Ovary (tissue), 3 donors: ENCODE data around the gene CEP164.

ENCODE experiments used
- EP300 ChIP-seq: sonication (generic); formaldehyde crosslinking; IDR thresholded peaks from one replicate; pipeline ENCODE4 v1.6.1; 2017; ENCODE audit warnings: antibody characterized with exemption
- POLR2A ChIP-seq: fragments of 450-650 bp; IDR thresholded peaks from one replicate; pipeline ENCODE4 v1.6.1; 2017; ENCODE audit warnings: antibody characterized with exemption, mild to moderate bottlenecking, moderate library complexity
- TF ChIP-seq, protein P1 (sequence below), 3 donors: fragments of 450-650 bp in 2 of 3; fragments of 200-600 bp in 1 of 3; IDR thresholded peaks; one replicate each; pipeline versions ENCODE4 v1.5.1 to v1.8.0; 2016 to 2022; ENCODE audit warnings: antibody characterized with exemption in 3 of 3, mild to moderate bottlenecking in 1 of 3
- donor health status: DM: no; HTN: no; CAD: no.

DNA sequence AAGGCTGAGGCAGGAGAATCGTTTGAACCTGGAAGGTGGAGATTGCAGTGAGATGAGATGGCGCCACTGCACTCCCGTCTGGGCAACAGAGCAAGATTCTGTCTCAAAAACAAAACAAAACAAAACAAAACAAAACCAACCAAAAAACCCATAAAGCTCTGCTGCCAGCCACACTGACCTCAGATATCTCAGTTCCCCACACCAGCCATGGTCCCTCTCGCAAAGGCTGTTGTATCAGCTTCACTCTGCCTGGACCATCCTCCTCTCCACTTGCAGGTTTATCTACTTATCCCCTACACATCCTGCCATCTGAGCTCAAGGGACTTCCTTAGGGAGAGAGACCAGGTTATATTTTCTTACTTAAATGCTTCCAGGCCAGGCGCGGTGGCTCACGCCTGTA is 25.4 kb upstream of the CEP164 start:
- TF ChIP-seq EP300 (no peak), POLR2A (no peak)
- TF ChIP-seq, protein P1, sequence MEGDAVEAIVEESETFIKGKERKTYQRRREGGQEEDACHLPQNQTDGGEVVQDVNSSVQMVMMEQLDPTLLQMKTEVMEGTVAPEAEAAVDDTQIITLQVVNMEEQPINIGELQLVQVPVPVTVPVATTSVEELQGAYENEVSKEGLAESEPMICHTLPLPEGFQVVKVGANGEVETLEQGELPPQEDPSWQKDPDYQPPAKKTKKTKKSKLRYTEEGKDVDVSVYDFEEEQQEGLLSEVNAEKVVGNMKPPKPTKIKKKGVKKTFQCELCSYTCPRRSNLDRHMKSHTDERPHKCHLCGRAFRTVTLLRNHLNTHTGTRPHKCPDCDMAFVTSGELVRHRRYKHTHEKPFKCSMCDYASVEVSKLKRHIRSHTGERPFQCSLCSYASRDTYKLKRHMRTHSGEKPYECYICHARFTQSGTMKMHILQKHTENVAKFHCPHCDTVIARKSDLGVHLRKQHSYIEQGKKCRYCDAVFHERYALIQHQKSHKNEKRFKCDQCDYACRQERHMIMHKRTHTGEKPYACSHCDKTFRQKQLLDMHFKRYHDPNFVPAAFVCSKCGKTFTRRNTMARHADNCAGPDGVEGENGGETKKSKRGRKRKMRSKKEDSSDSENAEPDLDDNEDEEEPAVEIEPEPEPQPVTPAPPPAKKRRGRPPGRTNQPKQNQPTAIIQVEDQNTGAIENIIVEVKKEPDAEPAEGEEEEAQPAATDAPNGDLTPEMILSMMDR (IDR thresholded peaks at IDR 0.05) = no peak
